Hepatic stellate cell (primary cell): ENCODE results near the gene CLEC2A.
"Not testable (repeated sequence)": the region's sequence is repeated elsewhere in the genome, so short reads cannot be mapped to it uniquely, and the experiment has no call there.

ENCODE experiments used
- DNase-seq: peaks from one replicate; pipeline ENCODE4 v3.0.0; 2011; ENCODE audit warnings: low spot score

Gene CLEC2A

GRCh38 chr12:9881246-9881645, 50.9 kb downstream of the CLEC2A start, which contains the start of gene KLRF2:
Gene KLRF2, plus strand, starts transcription at chr12:9881489. Its CDS starts 107 bp downstream, at chr12:9881596.
- DNase-seq, result no peak

- DNase-seq, result no peak
These were observed 51.6 kb downstream of the CLEC2A start for GRCh38 chr12:9880532-9881078.

- DNase-seq, result not testable (repeated sequence)
These were observed 56.0 kb downstream of the CLEC2A start for GRCh38 chr12:9876120-9876519.

- no peak for DNase-seq
These were observed 59.4 kb downstream of the CLEC2A start for GRCh38 chr12:9872742-9873141.

GRCh38 chr12:9872162-9872561, 60.0 kb downstream of the CLEC2A start:
- DNase-seq, result no peak

- DNase-seq, result peak; percentile 4
These were observed 61.8 kb downstream of the CLEC2A start for GRCh38 chr12:9870286-9870866.

- peak; percentile 14 for DNase-seq
These were observed 62.6 kb downstream of the CLEC2A start, which contains the start of gene CLEC2B for GRCh38 chr12:9869307-9870161. Gene CLEC2B, minus strand, starts transcription at chr12:9869354.

- DNase-seq, result no peak
These were observed 63.2 kb downstream of the CLEC2A start for GRCh38 chr12:9868951-9869306.

- no peak for DNase-seq
These were observed 63.8 kb downstream of the CLEC2A start for GRCh38 chr12:9868311-9868801.

GRCh38 chr12:9867531-9867930, 64.6 kb downstream of the CLEC2A start:
- no peak for DNase-seq

- DNase-seq, result no peak
These were observed 65.3 kb downstream of the CLEC2A start for GRCh38 chr12:9866860-9867269.

- no peak for DNase-seq
These were observed 67.1 kb downstream of the CLEC2A start for GRCh38 chr12:9864913-9865675.
